Trophoblast cell (in vitro differentiated cells and primary cell): ENCODE measurements around the gene ULK4.
A peak's percentile ranks its signal among the peaks of the same experiment; 100 is the strongest.

ENCODE experiments used
- DNase-seq, 2 donors: peaks; one replicate each; pipeline ENCODE4 v3.0.0-alpha.2; 2016
- H2AFZ ChIP-seq: 2 replicates; pipeline ENCODE4 v1.6.1; 2013; ENCODE audit warnings: low read length, moderate library complexity, mild to moderate bottlenecking; ENCODE audit not compliant: insufficient read depth, poor library complexity
- H2AK5ac ChIP-seq: 2 replicates; pipeline ENCODE4 v1.6.1; 2013; ENCODE audit warnings: mild to moderate bottlenecking, low read length
- H2BK120ac ChIP-seq: 2 replicates; pipeline ENCODE4 v1.6.1; 2013; ENCODE audit warnings: low read length, mild to moderate bottlenecking, moderate library complexity; ENCODE audit not compliant: insufficient read depth, poor library complexity
- H2BK12ac ChIP-seq: 2 replicates; pipeline ENCODE4 v1.6.1; 2013; ENCODE audit warnings: mild to moderate bottlenecking, low read length, moderate library complexity
- H2BK5ac ChIP-seq: 2 replicates; pipeline ENCODE4 v1.6.1; 2013; ENCODE audit warnings: low read length, low read depth, moderate library complexity, mild to moderate bottlenecking; ENCODE audit not compliant: poor library complexity
- H3K14ac ChIP-seq: 2 replicates; pipeline ENCODE4 v1.6.1; 2013; ENCODE audit warnings: mild to moderate bottlenecking, low read length
- H3K18ac ChIP-seq: 2 replicates; pipeline ENCODE4 v1.6.1; 2013; ENCODE audit warnings: mild to moderate bottlenecking, low read length
- H3K23ac ChIP-seq: 2 replicates; pipeline ENCODE4 v1.6.1; 2013; ENCODE audit warnings: low read length
- H3K27ac ChIP-seq: 2 replicates; pipeline ENCODE4 v1.5.1; 2013; ENCODE audit warnings: low read depth, mild to moderate bottlenecking, inconsistent platforms, low read length, moderate library complexity
- H3K27me3 ChIP-seq: 2 replicates; pipeline ENCODE4 v1.6.1; 2013; ENCODE audit warnings: inconsistent platforms, mild to moderate bottlenecking, low read length, moderate library complexity; ENCODE audit not compliant: insufficient read depth
- H3K36me3 ChIP-seq, 2 experiments: 1 replicate in 1 of 2; 2 replicates in 1 of 2; pipeline ENCODE4 v1.6.1; 2013; ENCODE audit warnings: low read length in 2 of 2, mild to moderate bottlenecking in 2 of 2, moderate library complexity in 1 of 2; ENCODE audit not compliant: insufficient read depth in 2 of 2, control insufficient read depth in 1 of 2
- H3K4ac ChIP-seq: 2 replicates; pipeline ENCODE4 v1.6.1; 2013; ENCODE audit warnings: low read depth, mild to moderate bottlenecking, low read length, moderate library complexity
- H3K4me1 ChIP-seq, 2 experiments: 1 replicate in 1 of 2; 2 replicates in 1 of 2; pipeline ENCODE4 v1.6.1; 2013; ENCODE audit warnings: low read length in 2 of 2, mild to moderate bottlenecking in 2 of 2, moderate library complexity in 1 of 2; ENCODE audit not compliant: insufficient read depth in 2 of 2, control insufficient read depth in 1 of 2
- H3K4me2 ChIP-seq: 2 replicates; pipeline ENCODE4 v1.6.1; 2013; ENCODE audit warnings: inconsistent platforms, mild to moderate bottlenecking, low read length, moderate library complexity
- H3K4me3 ChIP-seq: 2 replicates; pipeline ENCODE4 v1.5.1; 2013; ENCODE audit warnings: mild to moderate bottlenecking, low read depth, low read length, inconsistent platforms
- H3K79me1 ChIP-seq: one replicate; pipeline ENCODE4 v1.6.1; 2013; ENCODE audit warnings: low read length
- H3K79me2 ChIP-seq: 2 replicates; pipeline ENCODE4 v1.6.1; 2013; ENCODE audit warnings: low read length, mild to moderate bottlenecking; ENCODE audit not compliant: control insufficient read depth, insufficient read depth, poor library complexity
- H3K9ac ChIP-seq: 2 replicates; pipeline ENCODE4 v1.6.1; 2013; ENCODE audit warnings: mild to moderate bottlenecking, low read length
- H3K9me3 ChIP-seq: 2 replicates; pipeline ENCODE4 v1.6.1; 2013; ENCODE audit warnings: low read depth, mild to moderate bottlenecking, control low read depth, inconsistent platforms, low read length; ENCODE audit not compliant: insufficient read depth
- H4K12ac ChIP-seq: 2 replicates; pipeline ENCODE4 v1.6.1; 2013; ENCODE audit warnings: low read depth, mild to moderate bottlenecking, low read length, moderate library complexity
- H4K8ac ChIP-seq: 2 replicates; pipeline ENCODE4 v1.6.1; 2013; ENCODE audit warnings: low read depth, mild to moderate bottlenecking, low read length, moderate library complexity
- H4K91ac ChIP-seq: one replicate; pipeline ENCODE4 v1.6.1; 2013; ENCODE audit warnings: low read depth, mild to moderate bottlenecking, low read length, moderate library complexity
- WGBS: extraction: QIAGEN DNeasy Blood & Tissue Kit; methylation state at CpG from one replicate; pipeline ENCODE4 v1.1.7; 2013; ENCODE audit warnings: missing lambda C conversion rate; ENCODE audit not compliant: insufficient read length, insufficient coverage; ENCODE audit errors: extremely low coverage; 5-methylcytosine and 5-hydroxymethylcytosine counted together

The ULK4 gene

DNA sequence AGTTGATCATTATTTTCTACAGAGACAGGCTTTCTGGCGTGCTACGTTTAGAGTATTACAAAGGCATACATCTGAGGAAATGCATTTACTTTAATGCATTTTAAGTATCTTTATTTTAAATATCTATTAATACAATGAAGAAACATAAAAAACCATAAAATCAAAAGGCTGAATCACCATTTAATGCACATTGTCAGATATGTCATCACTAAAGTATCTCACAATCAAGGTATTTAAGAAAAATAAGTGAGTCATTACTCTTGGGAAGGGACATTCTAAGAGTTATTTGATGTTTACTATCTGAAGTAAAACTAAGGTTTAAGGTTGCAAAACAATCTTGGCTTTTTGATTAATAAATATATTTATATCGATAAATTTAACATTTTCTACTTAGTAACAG, 660.4 kb downstream of the ULK4 start:
- no CpG with 5 or more reads among the region's 3 CpGs for WGBS
- Histone ChIP-seq H3K27me3 (no peaks in the 10 kb centered on the region), H2AK5ac (no peak overlapping the region), H3K9me3 (no peaks in the 10 kb centered on the region), H3K27ac (no peak overlapping the region), H2BK5ac (no peak overlapping the region), H3K4me2 (no peak overlapping the region), H3K14ac (no peak overlapping the region), H3K79me2 (no peaks in the 10 kb centered on the region), H3K36me3 (no peaks in the 10 kb centered on the region), H4K12ac (no peak overlapping the region), H2AFZ (no peak overlapping the region), H4K91ac (no peak overlapping the region), H2BK120ac (no peak overlapping the region), H3K18ac (no peak overlapping the region), H3K23ac (no peak overlapping the region), H2BK12ac (no peak overlapping the region), H3K4me1 (no peaks in the 10 kb centered on the region), H3K4me3 (no peak overlapping the region), H3K4ac (no peak overlapping the region), H3K9ac (no peak overlapping the region), H3K79me1 (no peaks in the 10 kb centered on the region), H4K8ac (no peak overlapping the region)
- peak in 1 of 2 donors; percentile 12 for DNase-seq

DNA sequence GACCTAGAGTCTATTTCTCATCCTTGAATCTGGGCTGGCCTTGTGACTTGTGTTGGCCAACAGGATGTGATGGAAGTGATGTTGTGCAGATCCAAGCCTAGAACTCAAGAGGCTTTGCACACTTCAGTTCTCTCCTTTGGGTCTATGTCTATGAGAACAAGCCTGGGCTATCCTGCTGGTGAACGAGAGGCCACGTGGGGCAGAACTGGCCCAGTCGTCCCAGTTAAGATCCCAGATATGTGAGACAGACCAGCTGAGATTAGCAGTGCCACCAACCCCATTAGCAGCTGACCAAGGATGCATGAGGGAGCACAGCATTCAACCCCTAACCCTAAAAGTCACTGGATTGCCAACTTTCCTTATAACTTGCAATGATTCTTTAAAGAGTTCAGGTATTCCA, 662.9 kb downstream of the ULK4 start:
- DNase-seq: no peak
- Histone ChIP-seq H3K4me1 (no peaks in the 10 kb centered on the region), H3K9me3 (no peaks in the 10 kb centered on the region), H2BK5ac (no peak overlapping the region), H2AK5ac (no peak overlapping the region), H2BK120ac (no peak overlapping the region), H3K23ac (no peak overlapping the region), H4K12ac (no peak overlapping the region), H3K14ac (no peak overlapping the region), H4K91ac (no peak overlapping the region), H2AFZ (no peak overlapping the region), H3K18ac (no peak overlapping the region), H3K27ac (no peak overlapping the region), H3K9ac (no peak overlapping the region), H3K27me3 (no peaks in the 10 kb centered on the region), H3K4ac (no peak overlapping the region), H3K4me3 (no peak overlapping the region), H2BK12ac (no peak overlapping the region), H3K4me2 (no peak overlapping the region), H3K79me2 (no peaks in the 10 kb centered on the region), H4K8ac (no peak overlapping the region), H3K79me1 (no peaks in the 10 kb centered on the region), H3K36me3 (no peaks in the 10 kb centered on the region)
- WGBS: no CpG with 5 or more reads among the region's 3 CpGs

DNA sequence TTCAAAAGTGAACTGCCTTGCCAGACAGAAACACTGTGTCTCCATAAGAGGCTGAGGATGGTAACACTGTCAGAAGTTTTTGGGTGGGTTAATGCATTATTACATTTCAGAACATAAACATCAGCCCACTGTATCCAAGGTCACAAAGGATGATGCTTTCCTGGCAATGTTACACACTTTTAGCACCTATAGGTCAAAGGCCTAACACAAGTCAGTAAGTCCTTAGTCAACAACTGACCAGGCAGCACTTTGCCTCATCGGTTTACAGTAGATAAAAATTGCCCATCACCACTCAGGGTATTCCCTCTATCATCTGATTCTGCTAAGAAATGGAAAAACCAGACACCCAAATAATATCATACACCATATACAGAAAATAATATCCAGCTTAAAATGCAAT, 664.2 kb downstream of the ULK4 start:
- H3K27me3 ChIP-seq: no peaks in the 10 kb centered on the region
- no peak overlapping the region for H3K4ac ChIP-seq
- no peak overlapping the region for H3K18ac ChIP-seq
- no peak overlapping the region for H3K4me2 ChIP-seq
- no peak overlapping the region for H2AK5ac ChIP-seq
- no peak overlapping the region for H4K91ac ChIP-seq
- H4K12ac ChIP-seq: no peak overlapping the region
- H2AFZ ChIP-seq: no peak overlapping the region
- no peaks in the 10 kb centered on the region for H3K36me3 ChIP-seq
- no peaks in the 10 kb centered on the region for H3K79me2 ChIP-seq
- H3K4me3 ChIP-seq: no peak overlapping the region
- H2BK120ac ChIP-seq: no peak overlapping the region
- H3K27ac ChIP-seq: no peak overlapping the region
- no peaks in the 10 kb centered on the region for H3K79me1 ChIP-seq
- H3K9me3 ChIP-seq: no peaks in the 10 kb centered on the region
- no peak overlapping the region for H3K14ac ChIP-seq
- no peak overlapping the region for H3K9ac ChIP-seq
- no peak overlapping the region for H2BK12ac ChIP-seq
- H3K23ac ChIP-seq: no peak overlapping the region
- H4K8ac ChIP-seq: no peak overlapping the region
- no peaks in the 10 kb centered on the region for H3K4me1 ChIP-seq
- H2BK5ac ChIP-seq: no peak overlapping the region
- no peak for DNase-seq
- WGBS: no CpG with 5 or more reads among the region's 1 CpG

DNA sequence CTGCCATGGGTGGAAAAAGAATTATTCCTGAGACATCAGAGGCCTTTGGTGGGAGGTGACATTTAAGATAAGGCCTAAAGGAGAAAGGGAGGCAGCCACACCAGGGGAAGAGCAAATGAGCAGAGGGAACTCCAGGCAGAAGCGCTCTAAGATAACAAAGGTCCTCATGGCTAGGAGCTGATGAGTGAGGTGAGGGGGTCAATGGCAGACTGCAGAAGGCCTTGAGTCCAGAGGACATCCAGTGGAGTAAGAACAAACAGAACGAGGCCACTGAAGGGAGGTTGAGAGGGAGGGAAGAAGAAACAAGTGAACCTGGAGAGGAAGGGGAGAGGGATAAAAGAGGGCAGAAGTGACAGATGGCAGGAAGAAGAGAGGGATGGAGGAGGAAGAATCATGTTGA, 665.3 kb downstream of the ULK4 start:
- H3K4me1 ChIP-seq: no peaks in the 10 kb centered on the region
- no peak overlapping the region for H4K91ac ChIP-seq
- H3K4me3 ChIP-seq: no peak overlapping the region
- H3K27me3 ChIP-seq: no peaks in the 10 kb centered on the region
- no peak overlapping the region for H3K4me2 ChIP-seq
- H3K27ac ChIP-seq: no peak overlapping the region
- H3K79me1 ChIP-seq: no peaks in the 10 kb centered on the region
- no peak for DNase-seq
- H3K9me3 ChIP-seq: no peaks in the 10 kb centered on the region
- H2BK120ac ChIP-seq: no peak overlapping the region
- H3K36me3 ChIP-seq: no peaks in the 10 kb centered on the region
- H4K12ac ChIP-seq: no peak overlapping the region
- H3K23ac ChIP-seq: no peak overlapping the region
- H2AK5ac ChIP-seq: no peak overlapping the region
- H3K9ac ChIP-seq: no peak overlapping the region
- no peaks in the 10 kb centered on the region for H3K79me2 ChIP-seq
- no peak overlapping the region for H3K14ac ChIP-seq
- no peak overlapping the region for H2AFZ ChIP-seq
- H3K4ac ChIP-seq: no peak overlapping the region
- no peak overlapping the region for H4K8ac ChIP-seq
- H3K18ac ChIP-seq: no peak overlapping the region
- WGBS: no CpG with 5 or more reads among the region's 2 CpGs
- H2BK12ac ChIP-seq: no peak overlapping the region
- H2BK5ac ChIP-seq: no peak overlapping the region
